Stomach (tissue), 9 donors: ENCODE data around the gene ZGPAT. TPM values are rescaled to one million over a fixed set of nuclear protein-coding genes. Genes with fewer than 3 reads are reported as not detected.

ENCODE experiments used
- DNase-seq, 2 donors: peaks; one replicate each; pipeline versions ENCODE4 v3.0.0 to v3.0.0-alpha.2; 2013 to 2019
- H3K27ac ChIP-seq, 5 donors: fragments of 200-600 bp in 4 of 5; sonication (generic) in 4 of 5; one replicate each; pipeline ENCODE4 v1.5.1; 2013 to 2019; ENCODE audit warnings: mild to moderate bottlenecking in 1 of 5, moderate library complexity in 1 of 5
- H3K27me3 ChIP-seq, 3 donors: fragments of 200-600 bp; sonication (generic); one replicate each; pipeline ENCODE4 v1.5.1; 2017 to 2019; ENCODE audit warnings: mixed run types in 1 of 3
- H3K36me3 ChIP-seq, 4 donors: fragments of 200-600 bp; sonication (generic); 1 replicate in 3 of 4; 2 replicates in 1 of 4; pipeline ENCODE4 v1.5.1; 2016 to 2019
- H3K4me1 ChIP-seq, 4 donors: fragments of 200-600 bp; sonication (generic); one replicate each; pipeline ENCODE4 v1.5.1; 2016 to 2019
- H3K4me3 ChIP-seq, 4 donors: fragments of 200-600 bp; sonication (generic) in 3 of 4; one replicate each; pipeline ENCODE4 v1.5.1; 2016 to 2019; ENCODE audit warnings: mild to moderate bottlenecking in 1 of 4
- H3K9me3 ChIP-seq, 4 donors: fragments of 200-600 bp; sonication (generic); one replicate each; pipeline ENCODE4 v1.5.1; 2016 to 2019
- CTCF ChIP-seq, 7 experiments: fragments of 450-650 bp in 4 of 7; fragments of 200-600 bp in 3 of 7; sonication (generic) in 3 of 7; IDR thresholded peaks; one replicate each; pipeline ENCODE4 v1.5.1; 2016 to 2019; ENCODE audit warnings: antibody characterized with exemption in 7 of 7, control low read depth in 2 of 7, mild to moderate bottlenecking in 1 of 7
- EP300 ChIP-seq: sonication (generic); formaldehyde crosslinking; IDR thresholded peaks from one replicate; pipeline ENCODE4 v1.6.1; 2017; ENCODE audit warnings: antibody characterized with exemption
- POLR2A ChIP-seq, 4 donors: fragments of 450-650 bp; IDR thresholded peaks; one replicate each; pipeline ENCODE4 v1.6.1; 2016; ENCODE audit warnings: antibody characterized with exemption in 4 of 4, control low read depth in 2 of 4, mild to moderate bottlenecking in 1 of 4, moderate library complexity in 1 of 4
- POLR2AphosphoS5 ChIP-seq, 3 donors: sonication (generic); formaldehyde crosslinking; IDR thresholded peaks; one replicate each; pipeline ENCODE4 v1.6.1; 2016; ENCODE audit warnings: antibody characterized with exemption in 3 of 3
- WGBS, 5 donors: extraction: QIAGEN DNeasy Blood & Tissue Kit in 3 of 5; methylation state at CpG; one replicate each; pipeline versions ENCODE4 v1.1.5 to v1.1.7; 2013 to 2018; 5-methylcytosine and 5-hydroxymethylcytosine counted together
- intact Hi-C: fragments of 100-400 bp; cut with DNase I; formaldehyde crosslinking; loops from one replicate; pipeline ENCODE4 v1.15.1; 2023; ENCODE audit warnings: low total_unique reads
- polyA plus RNA-seq, 3 donors: library from polyadenylated mRNA; stranded (reverse); fragments of 200-250 nt; gene quantifications; one replicate each; pipeline ENCODE4 v1.2.3, GENCODE V29; 2013
- total RNA-seq, 5 donors: library from RNA; depleted of rRNA; stranded (reverse); fragments of >200 nt; gene quantifications; one replicate each; pipeline versions ENCODE4 v1.1.0 to v1.2.3, GENCODE V29; 2014 to 2016
- donor health status: healthy with polysubstance abuse.
- donor health status: Bipolar disorder and iron deficiency.
- donor health status: healthy.

The ZGPAT gene
- total and polyA plus RNA-seq, 8 donors: 12.3 to 49.6 (median 38.5) TPM

DNA sequence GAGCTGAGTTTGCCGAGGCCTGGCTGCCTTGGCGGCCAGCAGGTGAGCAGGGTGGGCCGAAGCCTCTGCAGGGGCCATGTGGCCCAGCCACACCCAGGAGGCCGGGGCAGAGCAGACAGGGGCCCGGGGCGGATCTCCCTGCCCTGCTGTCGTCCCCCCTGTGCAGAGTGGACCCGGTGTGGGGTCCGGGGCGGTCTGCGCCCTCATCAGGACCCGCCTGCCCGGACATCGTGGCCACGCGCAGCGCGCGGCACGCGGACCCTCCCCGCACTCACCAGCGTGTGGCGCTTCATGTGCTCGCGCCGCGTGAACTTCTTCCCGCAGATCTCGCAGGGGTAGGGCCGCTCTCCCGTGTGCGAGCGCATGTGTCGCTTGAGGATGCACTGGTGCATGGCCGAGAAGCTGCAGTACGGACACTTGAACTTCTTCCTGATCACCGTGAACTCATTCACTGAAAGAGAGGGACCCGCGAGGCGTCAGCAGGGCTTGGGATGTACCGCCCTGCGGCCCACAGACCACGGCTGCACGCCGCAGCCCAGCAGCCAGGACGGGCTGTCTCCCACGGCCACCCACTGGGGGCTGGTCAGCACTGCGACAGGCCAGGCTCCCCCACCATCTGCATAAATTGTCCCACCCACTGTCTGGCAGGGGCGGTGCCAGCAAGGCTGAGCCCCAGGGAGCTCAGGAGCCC is 44.7 kb downstream of the ZGPAT start:
- Histone ChIP-seq H3K27ac (no peak overlapping the region), H3K36me3 (peaks cover 0 to 11% (median 2%) of the 10 kb centered on the region in 4 donors), H3K9me3 (no peaks in the 10 kb centered on the region), H3K27me3 (no peaks in the 10 kb centered on the region), H3K4me1 (no peaks in the 10 kb centered on the region), H3K4me3 (no peak overlapping the region)
- intact Hi-C loops: no loop called here
- no peak for TF ChIP-seq CTCF (IDR thresholded peaks at IDR 0.05)
- DNase-seq: no peak
- 89 to 95% (median 89%) methylated on average over 39 to 50 of the region's 50 CpGs for WGBS, 5 donors

DNA sequence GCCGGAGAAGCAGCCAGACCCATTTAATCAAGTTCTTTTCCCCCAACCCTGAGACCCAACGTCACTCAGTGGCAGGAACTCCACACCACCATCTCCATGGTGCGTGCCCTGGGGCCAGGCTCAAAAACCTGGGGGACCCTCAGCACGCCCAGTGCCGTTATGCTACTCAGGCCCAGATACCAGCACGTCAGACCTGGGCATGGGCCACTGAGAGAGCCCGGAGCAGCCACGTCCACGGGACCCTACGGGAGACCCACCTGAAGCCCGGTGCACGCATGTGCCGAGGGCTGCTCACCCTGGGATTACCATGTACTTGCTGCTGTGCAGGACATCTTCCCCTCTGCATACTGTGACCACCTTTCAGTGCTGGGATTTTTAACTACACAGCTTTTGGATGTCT is 45.5 kb downstream of the ZGPAT start:
- Histone ChIP-seq H3K36me3 (peaks cover 0 to 9% (median 2%) of the 10 kb centered on the region in 4 donors), H3K4me1 (no peaks in the 10 kb centered on the region), H3K4me3 (no peak overlapping the region), H3K27me3 (no peaks in the 10 kb centered on the region), H3K9me3 (no peaks in the 10 kb centered on the region), H3K27ac (no peak overlapping the region)
- intact Hi-C loops: no loop called here
- 91 to 93% (median 91%) methylated on average over 11 to 13 of the region's 13 CpGs for WGBS, 5 donors
- TF ChIP-seq POLR2A (IDR thresholded peaks at IDR 0.05) (no peak), CTCF (IDR thresholded peaks at IDR 0.05) (no peak), EP300 (no peak), POLR2AphosphoS5 (IDR thresholded peaks at IDR 0.05) (no peak)
- no peak for DNase-seq

DNA sequence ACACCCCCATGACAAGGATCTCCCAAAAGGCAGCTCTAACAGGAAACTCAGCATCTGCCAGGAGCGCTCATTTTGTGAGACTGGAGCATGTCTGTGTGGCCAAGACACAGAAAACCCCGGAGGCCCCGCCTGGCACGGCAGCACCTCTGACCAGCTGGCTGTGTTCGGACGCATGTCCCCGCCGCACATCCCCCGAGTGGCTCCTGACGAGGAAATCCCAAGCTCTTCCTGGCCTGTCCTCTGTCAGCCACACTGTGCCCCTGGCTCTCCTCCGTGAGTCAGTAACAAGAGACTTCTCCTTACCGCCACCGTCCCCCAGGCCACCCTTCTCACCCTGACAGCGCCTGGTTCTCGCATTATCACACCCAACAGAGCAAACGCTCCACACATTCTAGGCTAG is 46.2 kb downstream of the ZGPAT start:
- WGBS, 5 donors: 60 to 79% (median 73%) methylated on average over 16 of the region's 16 CpGs
- Histone ChIP-seq H3K27ac (no peak overlapping the region), H3K27me3 (no peaks in the 10 kb centered on the region), H3K36me3 (peaks cover 0 to 6% (median 2%) of the 10 kb centered on the region in 4 donors), H3K9me3 (no peaks in the 10 kb centered on the region), H3K4me1 (no peaks in the 10 kb centered on the region), H3K4me3 (no peak overlapping the region)
- TF ChIP-seq POLR2A (IDR thresholded peaks at IDR 0.05) (no peak), EP300 (no peak), CTCF (IDR thresholded peaks at IDR 0.05) (no peak), POLR2AphosphoS5 (IDR thresholded peaks at IDR 0.05) (no peak)
- intact Hi-C loops: no loop called here
- no peak for DNase-seq

GRCh38 chr20:63755933-63756647 is 48.3 kb downstream of the ZGPAT start:
- intact Hi-C loops: no loop called here
- H3K4me3 ChIP-seq: no peak overlapping the region
- H3K27ac ChIP-seq: no peak overlapping the region
- H3K9me3 ChIP-seq: no peaks in the 10 kb centered on the region
- TF ChIP-seq POLR2A (IDR thresholded peaks at IDR 0.05) (no peak), CTCF (IDR thresholded peaks at IDR 0.05) (no peak)
- WGBS, 5 donors: 76 to 82% (median 80%) methylated on average over 18 of the region's 18 CpGs
- peaks cover 0 to 6% (median 0%) of the 10 kb centered on the region in 4 donors for H3K36me3 ChIP-seq
- H3K4me1 ChIP-seq: no peaks in the 10 kb centered on the region
- no peaks in the 10 kb centered on the region for H3K27me3 ChIP-seq
- no peak for DNase-seq
